NCI-H128 (cell line): ENCODE measurements around the gene NBEA.
"Not testable (repeated sequence)": the region's sequence is repeated elsewhere in the genome, so short reads cannot be mapped to it uniquely, and the experiment has no call there.

Experiments used
- DNase-seq: peaks from one replicate; lab custom pipeline; 2025; ENCODE audit not compliant: unreplicated experiment; lab: John Stamatoyannopoulos, UW

The NBEA gene

DNA sequence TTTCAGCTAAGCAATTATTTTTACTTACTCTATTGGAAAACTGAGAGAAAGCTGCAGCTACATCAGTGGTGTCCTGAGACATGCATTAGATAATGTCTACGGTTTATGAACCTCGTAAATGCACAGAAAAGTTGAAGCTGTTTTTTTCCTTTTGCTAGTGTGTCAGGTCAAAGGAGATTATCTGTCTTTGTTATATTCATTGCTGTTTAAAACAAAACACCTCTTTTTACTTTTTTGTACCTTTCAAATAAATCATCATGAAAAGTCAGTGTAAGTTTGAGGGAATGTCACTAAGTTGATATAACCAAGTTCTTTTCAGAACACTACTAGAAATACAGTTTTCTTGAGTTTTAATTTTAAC, 2.2 kb downstream of the NBEA start:
- DNase-seq, result no peak

- no peak for DNase-seq
Observed at GRCh38 chr13:34944751-34945150, 2.7 kb downstream of the NBEA start.

DNA sequence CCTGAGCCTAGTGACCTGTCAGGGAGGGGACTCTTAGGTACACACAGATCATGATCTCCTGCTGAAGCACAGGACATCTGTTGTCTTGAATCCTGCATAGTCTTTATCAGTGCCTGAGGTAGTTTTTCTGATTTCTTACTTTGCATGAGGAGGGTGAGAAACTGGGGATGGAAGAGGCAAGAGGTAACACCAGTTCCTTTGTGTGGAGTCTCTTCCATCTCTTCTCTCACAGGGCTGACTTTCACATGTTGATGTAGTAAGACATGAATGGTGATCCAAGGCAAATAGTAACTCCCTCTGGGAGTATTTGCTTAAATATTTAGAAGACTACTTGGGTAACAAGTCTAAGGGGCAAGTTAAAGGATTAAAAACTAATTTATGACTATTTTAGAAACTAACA, 9.5 kb downstream of the NBEA start:
- DNase-seq, result no peak

- no peak for DNase-seq
Observed at GRCh38 chr13:34959489-34959888, 17.4 kb downstream of the NBEA start.

GRCh38 chr13:34964558-34964957, 22.5 kb downstream of the NBEA start:
- DNase-seq, result no peak

- no peak for DNase-seq
Observed at GRCh38 chr13:34967851-34968562, 25.9 kb downstream of the NBEA start.

- DNase-seq, result not testable (repeated sequence)
Observed at GRCh38 chr13:34969539-34969938, 27.5 kb downstream of the NBEA start.

- no peak for DNase-seq
Observed at GRCh38 chr13:34970961-34971360, 28.9 kb downstream of the NBEA start.

DNA sequence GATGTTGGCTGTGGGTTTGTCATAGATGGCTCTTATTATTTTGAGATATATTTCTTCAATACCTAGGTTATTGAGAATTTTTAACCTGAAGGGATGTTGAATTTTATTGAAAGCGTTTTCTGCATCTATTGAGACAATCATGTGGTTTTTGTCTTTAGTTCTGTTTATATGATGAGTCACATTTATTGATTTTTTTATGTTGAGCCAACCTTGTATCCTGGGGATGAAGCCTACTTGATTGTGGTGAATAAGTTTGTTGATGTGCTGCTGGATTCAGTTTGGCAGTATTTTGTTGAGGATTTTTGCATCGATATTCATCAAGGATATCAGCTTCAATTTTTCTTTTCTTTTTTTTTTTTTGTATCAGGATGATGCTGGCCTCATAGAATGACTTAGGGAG, 29.4 kb downstream of the NBEA start:
- DNase-seq, result no peak

DNA sequence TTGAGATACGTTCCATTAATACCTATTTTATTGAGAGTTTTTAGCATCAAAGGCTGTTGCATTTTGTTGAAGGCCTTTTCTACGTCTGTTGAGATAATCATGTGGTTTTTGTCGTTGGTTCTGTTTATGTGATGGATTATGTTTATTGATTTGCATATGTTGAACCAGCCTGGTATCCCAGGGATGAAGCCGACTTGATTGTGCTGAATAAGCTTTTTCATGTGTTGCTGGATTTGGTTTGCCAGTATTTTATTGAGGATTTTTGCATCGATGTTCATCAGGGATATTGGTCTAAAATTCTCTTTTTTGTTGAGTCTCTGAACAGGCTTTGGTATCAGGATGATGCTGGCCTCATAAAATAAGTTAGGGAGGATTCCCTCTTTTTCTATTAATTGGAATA, 43.1 kb downstream of the NBEA start:
- not testable (repeated sequence) for DNase-seq

GRCh38 chr13:34988330-34988791, 46.3 kb downstream of the NBEA start:
- DNase-seq, result no peak

DNA sequence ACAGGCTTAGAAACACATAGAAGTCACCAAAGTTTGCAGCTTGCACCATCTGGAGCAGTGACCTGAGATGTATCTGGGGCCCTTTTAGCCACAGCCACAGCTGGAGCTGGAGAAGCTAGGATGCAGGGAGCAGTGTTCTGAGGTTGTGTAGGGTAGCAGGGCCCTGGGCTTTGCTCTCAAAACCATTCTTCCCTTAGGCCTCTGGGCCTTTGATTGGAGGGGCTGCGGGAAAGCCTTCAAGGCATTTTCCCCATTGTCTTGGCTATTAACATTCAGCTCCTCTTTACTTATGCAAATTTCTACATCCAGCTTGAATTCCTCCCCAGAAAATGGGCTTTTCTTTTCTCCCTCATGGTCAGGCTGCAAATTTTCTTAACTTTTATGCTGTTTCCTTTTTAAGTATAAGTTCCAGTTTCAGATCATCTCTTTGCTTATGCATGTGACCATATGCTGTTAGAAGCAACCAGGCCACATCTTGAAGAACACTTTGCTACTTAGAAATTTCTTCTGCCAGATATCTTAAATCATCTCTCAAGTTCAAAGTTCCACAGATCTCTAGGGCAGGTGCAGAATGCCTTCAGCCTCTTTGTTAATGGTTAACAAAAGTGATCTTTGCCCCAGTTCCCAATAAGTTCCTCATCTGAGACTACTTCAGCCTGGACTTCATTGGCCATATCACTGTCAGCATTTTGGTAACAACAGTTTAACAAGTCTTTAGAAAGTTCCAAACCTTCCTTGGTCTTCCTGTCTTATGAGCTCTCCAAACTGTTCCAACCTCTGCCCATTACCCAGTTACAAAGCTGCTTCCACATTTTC, 48.5 kb downstream of the NBEA start:
- no peak for DNase-seq

- no peak for DNase-seq
Observed at GRCh38 chr13:34993470-34993869, 51.4 kb downstream of the NBEA start.

DNA sequence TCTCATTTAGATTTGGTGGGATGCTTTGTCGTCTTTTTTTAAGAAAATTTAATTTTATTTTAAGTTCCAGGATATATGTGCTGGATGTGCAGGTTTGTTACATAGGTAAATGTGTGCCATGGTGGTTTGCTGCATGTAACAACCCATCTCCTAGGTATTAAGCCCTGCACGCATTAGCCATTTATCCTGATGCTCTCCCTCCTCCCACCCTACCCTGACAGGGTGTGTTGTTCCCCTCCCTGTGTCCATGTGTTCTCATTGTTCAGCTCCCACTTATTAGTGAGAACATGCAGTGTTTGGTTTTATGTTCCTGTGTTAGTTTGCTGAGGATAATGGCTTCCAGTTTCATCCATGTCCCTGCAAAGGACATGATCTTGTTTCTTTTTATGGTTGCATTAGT, 61.7 kb downstream of the NBEA start:
- DNase-seq, result not testable (repeated sequence)

DNA sequence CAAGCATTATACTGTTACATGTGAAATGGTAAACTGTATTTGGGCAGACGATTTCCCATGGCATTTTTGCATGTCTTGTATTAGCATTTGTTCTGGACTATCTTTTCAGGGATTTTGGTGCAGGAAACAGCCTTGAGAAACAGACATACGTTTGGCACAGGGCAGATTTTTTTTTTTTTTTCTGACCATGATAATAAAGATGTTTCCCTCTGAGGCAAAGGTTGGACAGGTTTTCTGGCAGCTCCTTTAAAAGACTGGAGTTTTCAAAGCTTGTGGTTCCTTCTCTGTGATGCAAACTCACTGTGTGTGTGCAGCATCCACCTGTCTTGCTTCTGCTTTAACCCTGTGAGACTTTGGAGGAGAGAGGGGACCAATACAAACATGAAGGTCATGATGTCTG, 63.0 kb downstream of the NBEA start:
- DNase-seq, result no peak

GRCh38 chr13:35014606-35015213, 72.6 kb downstream of the NBEA start:
- no peak for DNase-seq

- no peak for DNase-seq
Observed at GRCh38 chr13:35016362-35017112, 74.5 kb downstream of the NBEA start.

DNA sequence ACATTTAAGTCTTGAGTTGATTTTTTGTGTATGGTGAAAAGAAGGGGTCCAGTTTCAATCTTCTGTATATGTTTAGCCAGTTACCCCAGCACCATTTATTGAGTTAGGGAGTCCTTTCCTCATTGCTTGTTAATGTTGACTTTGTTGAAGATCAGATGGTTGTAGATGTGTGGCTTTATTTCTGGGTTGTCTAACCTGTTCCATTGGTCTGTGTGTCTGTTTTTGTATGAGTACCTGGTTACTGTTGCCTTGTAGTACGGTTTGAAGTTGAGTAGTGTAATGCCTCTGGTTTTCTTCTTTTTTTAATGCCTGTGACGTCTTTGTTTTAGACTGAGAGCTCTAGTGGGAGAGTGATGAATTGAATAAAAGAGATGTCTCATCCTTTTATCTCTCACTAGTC, 83.2 kb downstream of the NBEA start:
- no peak for DNase-seq

GRCh38 chr13:35028338-35028867, 86.3 kb downstream of the NBEA start:
- no peak for DNase-seq

DNA sequence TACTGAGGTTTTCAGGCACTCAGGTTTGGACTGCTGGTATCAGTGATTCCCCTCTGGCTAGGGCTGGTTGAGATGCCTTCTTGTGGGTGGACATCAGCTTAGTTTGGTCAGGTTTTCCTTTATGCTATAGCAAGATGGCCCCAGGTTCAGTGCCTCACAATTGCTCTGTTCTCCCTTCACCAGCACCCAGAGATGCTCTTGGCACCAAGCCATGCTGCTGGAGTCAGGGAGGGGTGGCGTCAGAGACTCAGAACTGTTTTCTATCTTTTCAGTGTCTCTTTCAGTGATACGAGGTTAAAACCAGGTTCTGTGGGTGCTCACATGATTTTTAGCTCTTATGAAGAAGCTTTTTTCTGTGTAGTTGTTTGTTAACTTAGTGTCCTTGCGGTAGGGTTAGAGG, 96.9 kb downstream of the NBEA start:
- DNase-seq, result no peak

DNA sequence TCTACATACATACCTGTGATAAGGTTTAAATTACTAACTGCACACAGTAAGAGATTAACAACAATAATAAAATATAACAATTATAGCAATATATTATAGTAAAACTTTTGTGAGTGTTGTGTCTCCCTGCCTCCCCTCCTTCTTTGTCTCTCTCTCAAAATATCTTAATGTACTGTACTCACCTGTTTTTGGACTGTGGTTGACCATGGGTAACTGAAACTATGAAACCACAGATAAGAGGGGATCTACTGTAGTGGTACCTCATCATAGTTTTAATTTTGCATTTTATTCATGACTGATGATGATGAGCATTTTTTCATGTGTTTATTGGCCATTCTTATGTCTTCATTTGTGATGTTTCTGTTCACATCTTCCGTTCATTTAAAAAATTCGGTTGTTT, 104.5 kb downstream of the NBEA start:
- no peak for DNase-seq
